AG04449 (cell line): Measurements from ENCODE around the gene EEF1G.
"Not testable (repeated sequence)": the region's sequence is repeated elsewhere in the genome, so short reads cannot be mapped to it uniquely, and the experiment has no call there.

ENCODE experiments used
- CTCF ChIA-PET: fragments of 350-600 bp; formaldehyde crosslinking; extraction: SDS; loops from one replicate; lab custom pipeline; 2021; ENCODE audit warnings: antibody characterized with exemption; lab: Yijun Ruan, JAX
- POLR2A ChIA-PET: fragments of 400-600, 350-600 bp; formaldehyde crosslinking; extraction: SDS; loops from one replicate; lab custom pipeline; 2020; ENCODE audit warnings: antibody characterized with exemption, inconsistent platforms; lab: Yijun Ruan, JAX
- DNase-seq: peaks from one replicate; pipeline ENCODE4 v3.0.0-alpha.2; 2010; ENCODE audit warnings: low read depth, low spot score
- H3K4me3 ChIP-seq: 2 replicates; pipeline ENCODE4 v1.5.1; 2011; ENCODE audit warnings: low read depth, mild to moderate bottlenecking, control low read depth, low read length
- TF ChIP-seq, protein P1 (sequence below): IDR thresholded peaks from one replicate; pipeline ENCODE4 v1.5.1; 2011; ENCODE audit warnings: mild to moderate bottlenecking, moderate library complexity, low read length, control low read depth, inconsistent platforms; ENCODE audit not compliant: insufficient read depth; ENCODE audit errors: missing control alignments

The EEF1G gene

GRCh38 chr11:62554387-62555167 is 19.1 kb downstream of the EEF1G start:
- ChIA-PET POLR2A (interaction anchor here (2.0 to 4.7 kb wide), 4 partner anchors 10 to 20 kb away, joined by 7 to 77 read pairs (median 16); partner anchors contain the start of gene EEF1G), CTCF (interaction anchor here (1.1 to 19.1 kb wide), 5 partner anchors 11 to 160 kb away, joined by 3 to 337 read pairs (median 43); partner anchors contain the start of genes AHNAK and SCGB1A1)
- H3K4me3 ChIP-seq, result peak overlapping the region; percentile 45
- TF ChIP-seq, protein P1, sequence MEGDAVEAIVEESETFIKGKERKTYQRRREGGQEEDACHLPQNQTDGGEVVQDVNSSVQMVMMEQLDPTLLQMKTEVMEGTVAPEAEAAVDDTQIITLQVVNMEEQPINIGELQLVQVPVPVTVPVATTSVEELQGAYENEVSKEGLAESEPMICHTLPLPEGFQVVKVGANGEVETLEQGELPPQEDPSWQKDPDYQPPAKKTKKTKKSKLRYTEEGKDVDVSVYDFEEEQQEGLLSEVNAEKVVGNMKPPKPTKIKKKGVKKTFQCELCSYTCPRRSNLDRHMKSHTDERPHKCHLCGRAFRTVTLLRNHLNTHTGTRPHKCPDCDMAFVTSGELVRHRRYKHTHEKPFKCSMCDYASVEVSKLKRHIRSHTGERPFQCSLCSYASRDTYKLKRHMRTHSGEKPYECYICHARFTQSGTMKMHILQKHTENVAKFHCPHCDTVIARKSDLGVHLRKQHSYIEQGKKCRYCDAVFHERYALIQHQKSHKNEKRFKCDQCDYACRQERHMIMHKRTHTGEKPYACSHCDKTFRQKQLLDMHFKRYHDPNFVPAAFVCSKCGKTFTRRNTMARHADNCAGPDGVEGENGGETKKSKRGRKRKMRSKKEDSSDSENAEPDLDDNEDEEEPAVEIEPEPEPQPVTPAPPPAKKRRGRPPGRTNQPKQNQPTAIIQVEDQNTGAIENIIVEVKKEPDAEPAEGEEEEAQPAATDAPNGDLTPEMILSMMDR, result no peak
- no peak for DNase-seq

GRCh38 chr11:62553839-62554361 is 19.8 kb downstream of the EEF1G start:
- DNase-seq, result peak; percentile 36
- TF ChIP-seq, protein P1, result no peak
- CTCF ChIA-PET, result interaction anchor here (1.1 to 19.1 kb wide), 5 partner anchors 11 to 159 kb away, joined by 3 to 337 read pairs (median 43); partner anchors contain the start of genes AHNAK and SCGB1A1
- peak overlapping the region; percentile 45 for H3K4me3 ChIP-seq
- POLR2A ChIA-PET, result interaction anchor here (1.0 to 4.7 kb wide), 9 partner anchors 10 to 287 kb away, joined by 4 to 77 read pairs (median 9); partner anchors contain the start of genes EEF1G and TUT1

GRCh38 chr11:62553080-62553838 is 20.4 kb downstream of the EEF1G start:
- TF ChIP-seq, protein P1, result no peak
- peak overlapping the region; percentile 45 for H3K4me3 ChIP-seq
- ChIA-PET CTCF (interaction anchor here (0.5 to 19.1 kb wide), 9 partner anchors 7 to 163 kb away, joined by 3 to 337 read pairs (median 10); partner anchors contain the start of genes AHNAK and SCGB1A1), POLR2A (interaction anchor here (0.6 to 4.7 kb wide), 14 partner anchors 9 to 288 kb away, joined by 3 to 77 read pairs (median 5); partner anchors contain the start of genes C11orf98, CSKMT, EEF1G and TUT1)
- DNase-seq, result peak; percentile 77

GRCh38 chr11:62552485-62553079 is 21.1 kb downstream of the EEF1G start:
- peak overlapping the region; percentile 45 for H3K4me3 ChIP-seq
- CTCF ChIA-PET, result interaction anchor here (0.8 to 19.1 kb wide), 7 partner anchors 8 to 162 kb away, joined by 3 to 337 read pairs (median 24); partner anchors contain the start of genes AHNAK and SCGB1A1
- DNase-seq, result no peak
- TF ChIP-seq, protein P1, result no peak
- POLR2A ChIA-PET, result interaction anchor here (0.6 to 4.7 kb wide), 14 partner anchors 8 to 289 kb away, joined by 3 to 77 read pairs (median 5); partner anchors contain the start of genes C11orf98, CSKMT, EEF1G and TUT1

GRCh38 chr11:62550478-62550877 is 23.2 kb downstream of the EEF1G start:
- ChIA-PET CTCF (interaction anchor here (4.0 to 19.1 kb wide), 4 partner anchors 7 to 156 kb away, joined by 24 to 337 read pairs (median 115); partner anchors contain the start of genes AHNAK and SCGB1A1), POLR2A (interaction anchor here (1.0 to 1.4 kb wide), 2 partner anchors 10 to 115 kb away, joined by 4 read pairs; partner anchors contain the start of genes C11orf98 and CSKMT)
- not testable (repeated sequence) for H3K4me3 ChIP-seq, DNase-seq
